HEK293T (cell line): ENCODE measurements around the gene NME4.

Experiments used
- CTCF ChIA-PET: fragments of 350-600 bp; formaldehyde crosslinking; extraction: SDS; loops from one replicate; lab custom pipeline; 2021; ENCODE audit warnings: antibody characterized with exemption, inconsistent platforms; lab: Yijun Ruan, JAX
- POLR2A ChIA-PET: fragments of 350-600 bp; formaldehyde crosslinking; extraction: SDS; loops from one replicate; lab custom pipeline; 2020; ENCODE audit warnings: antibody characterized with exemption, inconsistent platforms; lab: Yijun Ruan, JAX
- DNase-seq: peaks from one replicate; pipeline ENCODE4 v3.0.0; 2012; ENCODE audit warnings: mixed read lengths; ENCODE audit errors: extremely low spot score
- ARNT ChIP-seq: fragments of 450-650 bp; IDR thresholded peaks from 2 replicates; pipeline ENCODE4 v1.6.1; 2017; ENCODE audit warnings: mild to moderate bottlenecking
- BHLHE40 ChIP-seq: fragments of 450-650 bp; IDR thresholded peaks from 2 replicates; pipeline ENCODE4 v1.6.1; 2016; ENCODE audit warnings: mild to moderate bottlenecking, moderate library complexity, borderline replicate concordance
- CTBP1 ChIP-seq: fragments of 450-650 bp; IDR thresholded peaks from 2 replicates; pipeline ENCODE4 v1.6.1; 2016; ENCODE audit warnings: borderline replicate concordance
- ELF4 ChIP-seq: fragments of 450-650 bp; IDR thresholded peaks from 2 replicates; pipeline ENCODE4 v1.6.1; 2017; ENCODE audit warnings: antibody characterized with exemption
- FOXA1 ChIP-seq: fragments of 450-650 bp; IDR thresholded peaks from 2 replicates; pipeline ENCODE4 v1.6.1; 2016; ENCODE audit warnings: mild to moderate bottlenecking
- FOXK2 ChIP-seq: fragments of 450-650 bp; IDR thresholded peaks from 2 replicates; pipeline ENCODE4 v1.6.1; 2016; ENCODE audit warnings: mild to moderate bottlenecking
- FOXM1 ChIP-seq: fragments of 450-650 bp; IDR thresholded peaks from 2 replicates; pipeline ENCODE4 v1.6.1; 2017; ENCODE audit warnings: mild to moderate bottlenecking, borderline replicate concordance
- HDGF ChIP-seq: fragments of 450-650 bp; IDR thresholded peaks from 2 replicates; pipeline ENCODE4 v1.6.1; 2017; ENCODE audit warnings: antibody characterized with exemption, borderline replicate concordance
- L3MBTL2 ChIP-seq: fragments of 450-650 bp; conservative IDR thresholded peaks from 2 replicates; pipeline ENCODE4 v1.6.1; 2016; ENCODE audit warnings: mild to moderate bottlenecking
- LEF1 ChIP-seq: fragments of 450-650 bp; IDR thresholded peaks from 2 replicates; pipeline ENCODE4 v1.6.1; 2017; ENCODE audit warnings: mild to moderate bottlenecking, borderline replicate concordance
- NFRKB ChIP-seq: fragments of 450-650 bp; IDR thresholded peaks from 2 replicates; pipeline ENCODE4 v1.6.1; 2016; ENCODE audit warnings: mild to moderate bottlenecking, moderate library complexity
- SP1 ChIP-seq: fragments of 450-650 bp; IDR thresholded peaks from 2 replicates; pipeline ENCODE4 v1.6.1; 2017
- SUZ12 ChIP-seq: fragments of 450-650 bp; IDR thresholded peaks from 2 replicates; pipeline ENCODE4 v1.6.1; 2016; ENCODE audit warnings: mild to moderate bottlenecking
- TARDBP ChIP-seq: fragments of 450-650 bp; IDR thresholded peaks from 2 replicates; pipeline ENCODE4 v1.6.1; 2016
- ZNF384 ChIP-seq: fragments of 450-650 bp; IDR thresholded peaks from 2 replicates; pipeline ENCODE4 v1.6.1; 2016
- TF ChIP-seq, protein P1 (sequence below): fragments of 450-650 bp; IDR thresholded peaks from 2 replicates; pipeline ENCODE4 v1.6.1; 2016

The NME4 gene

DNA sequence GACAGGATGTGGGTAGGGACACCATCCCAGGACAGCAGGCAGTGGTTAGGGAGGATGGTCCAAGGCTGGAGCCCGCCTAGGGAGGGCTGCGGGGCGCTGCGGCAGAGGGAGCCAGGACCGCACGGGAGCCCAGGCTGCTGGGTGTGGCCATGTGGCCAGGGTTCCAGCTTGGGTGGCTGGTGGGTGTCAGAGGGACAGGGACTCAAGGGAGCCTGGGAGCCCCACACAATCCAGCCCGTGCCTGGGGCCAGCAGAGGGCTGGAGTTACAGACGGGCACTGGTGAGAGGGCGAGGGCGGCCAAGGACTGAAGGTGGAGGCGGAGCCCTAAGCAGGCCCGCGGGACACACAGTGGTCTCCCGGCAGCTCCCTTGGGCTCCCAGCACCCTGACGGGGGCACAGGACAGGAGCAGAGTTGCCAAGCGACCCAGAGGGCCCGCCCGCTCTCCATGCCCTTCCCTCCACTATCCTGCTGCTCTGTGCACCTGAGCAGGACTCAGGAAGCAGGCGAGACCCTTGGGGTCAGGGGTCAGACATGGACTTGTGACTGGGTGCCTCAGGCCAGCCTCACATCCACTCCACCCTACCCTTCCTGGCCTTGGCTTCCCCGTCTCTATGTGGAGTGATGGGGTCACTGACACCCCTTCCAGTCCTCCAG is 33.8 kb upstream of the NME4 start:
- POLR2A ChIA-PET = no interaction called here

DNA sequence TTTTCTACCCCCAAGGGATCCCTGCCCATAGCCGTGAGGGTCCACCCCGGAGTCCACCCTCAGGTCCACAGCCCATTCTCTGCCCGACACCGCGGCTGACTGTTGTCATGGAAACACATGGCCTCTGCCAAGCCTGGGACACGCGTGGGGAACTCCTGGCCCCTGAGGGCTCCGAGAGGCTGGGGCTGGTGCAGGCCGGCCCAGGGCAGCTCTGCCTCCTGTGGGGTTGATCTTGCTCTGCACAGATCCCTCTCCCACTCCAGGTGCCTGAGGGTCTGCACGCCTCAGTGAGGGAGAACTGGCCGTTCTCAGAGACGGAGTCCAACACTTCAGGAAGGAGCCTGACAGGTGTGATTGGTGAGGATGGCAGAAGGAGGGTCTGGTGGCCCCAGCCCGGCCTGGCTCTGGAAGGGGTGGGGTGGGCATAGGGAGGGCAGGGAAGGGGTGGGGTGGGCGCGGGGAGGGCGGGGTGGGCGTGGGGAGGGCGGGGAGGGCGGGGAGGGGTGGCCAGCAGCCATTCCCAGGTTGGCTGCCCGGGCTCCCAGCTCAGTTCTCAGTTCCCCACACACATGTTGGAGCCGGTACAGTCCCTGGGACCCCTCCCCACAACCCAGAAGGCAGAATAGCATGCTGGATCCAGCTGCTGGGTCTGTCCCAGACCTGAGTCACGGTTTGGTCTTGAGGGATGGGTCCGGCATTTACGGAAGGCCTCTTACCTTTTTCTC is 33.1 kb upstream of the NME4 start:
- TF ChIP-seq TARDBP = no peak
- no peak for TF ChIP-seq L3MBTL2
- no peak for TF ChIP-seq ELF4
- TF ChIP-seq FOXK2 = no peak
- ChIA-PET CTCF (no interaction called here), POLR2A (no interaction called here)
- no peak for DNase-seq

More for the DNA sequence above, 33.8 kb upstream of the NME4 start:
- CTCF ChIA-PET = interaction anchor here (0.9 to 1.0 kb wide), 2 partner anchors 128 to 259 kb away, joined by 3 read pairs; no protein-coding TSS in a partner anchor
- DNase-seq = no peak
- TF ChIP-seq NFRKB (no peak), FOXM1 (no peak), CTBP1 (no peak), BHLHE40 (no peak), L3MBTL2 (no peak), TARDBP (no peak), HDGF (no peak), LEF1 (no peak), ARNT (no peak), ZNF384 (no peak), FOXK2 (no peak), FOXA1 (no peak), SUZ12 (no peak), ELF4 (no peak), SP1 (no peak)
- TF ChIP-seq, protein P1, sequence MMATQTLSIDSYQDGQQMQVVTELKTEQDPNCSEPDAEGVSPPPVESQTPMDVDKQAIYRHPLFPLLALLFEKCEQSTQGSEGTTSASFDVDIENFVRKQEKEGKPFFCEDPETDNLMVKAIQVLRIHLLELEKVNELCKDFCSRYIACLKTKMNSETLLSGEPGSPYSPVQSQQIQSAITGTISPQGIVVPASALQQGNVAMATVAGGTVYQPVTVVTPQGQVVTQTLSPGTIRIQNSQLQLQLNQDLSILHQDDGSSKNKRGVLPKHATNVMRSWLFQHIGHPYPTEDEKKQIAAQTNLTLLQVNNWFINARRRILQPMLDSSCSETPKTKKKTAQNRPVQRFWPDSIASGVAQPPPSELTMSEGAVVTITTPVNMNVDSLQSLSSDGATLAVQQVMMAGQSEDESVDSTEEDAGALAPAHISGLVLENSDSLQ = no peak

DNA sequence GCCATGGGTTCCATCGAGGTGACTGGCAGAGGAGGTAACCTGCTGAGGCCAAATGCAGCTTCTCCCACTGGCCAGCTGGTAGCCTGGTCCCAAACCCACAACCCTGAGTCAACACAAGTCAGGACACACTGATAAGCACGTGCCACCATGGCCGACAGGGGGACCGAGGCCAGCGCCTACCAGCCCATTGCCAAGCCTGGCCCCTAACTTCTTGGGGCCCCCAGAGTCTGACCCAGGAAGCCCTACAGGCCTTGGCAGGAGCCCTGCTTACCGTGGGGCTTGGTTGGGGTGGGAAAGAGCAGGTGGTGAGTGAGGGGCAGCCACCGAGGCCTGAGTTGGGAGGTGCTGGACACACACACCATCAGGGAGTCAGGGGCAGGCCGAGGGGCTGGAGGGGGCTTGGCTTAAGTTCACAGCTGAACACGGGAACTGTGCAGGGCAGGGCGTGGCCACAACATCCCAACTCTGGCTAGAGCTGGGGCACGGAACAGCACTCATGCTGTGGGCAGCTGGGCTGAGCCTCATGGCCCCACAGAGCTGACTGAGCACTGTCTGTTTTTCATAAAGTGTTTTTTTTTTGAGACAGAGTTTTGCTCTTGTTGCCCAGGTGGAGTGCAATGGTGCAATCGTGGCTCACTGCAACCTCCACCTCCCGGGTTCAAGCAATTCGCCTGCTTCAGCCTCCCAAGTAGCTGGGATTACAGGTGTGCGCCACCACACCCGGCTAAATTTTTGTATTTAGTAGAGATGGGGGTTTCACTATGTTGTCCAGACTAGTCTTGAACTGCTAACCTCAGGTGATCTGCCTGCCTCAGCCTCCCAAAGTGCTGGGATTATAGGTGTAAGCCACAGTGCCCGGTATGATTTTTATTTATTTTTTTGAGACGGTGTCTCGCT is 32.2 kb upstream of the NME4 start:
- TF ChIP-seq SUZ12 = no peak
- no peak for TF ChIP-seq TARDBP
- no peak for TF ChIP-seq ARNT
- no peak for TF ChIP-seq HDGF
- TF ChIP-seq L3MBTL2 = no peak
- TF ChIP-seq, protein P1 = no peak
- TF ChIP-seq BHLHE40 = no peak
- TF ChIP-seq ELF4 = no peak
- ChIA-PET CTCF (interaction anchor here (0.6 kb wide), 1 partner anchor 294 kb away, joined by 4 read pairs; no protein-coding TSS in a partner anchor), POLR2A (no interaction called here)
- DNase-seq = no peak

DNA sequence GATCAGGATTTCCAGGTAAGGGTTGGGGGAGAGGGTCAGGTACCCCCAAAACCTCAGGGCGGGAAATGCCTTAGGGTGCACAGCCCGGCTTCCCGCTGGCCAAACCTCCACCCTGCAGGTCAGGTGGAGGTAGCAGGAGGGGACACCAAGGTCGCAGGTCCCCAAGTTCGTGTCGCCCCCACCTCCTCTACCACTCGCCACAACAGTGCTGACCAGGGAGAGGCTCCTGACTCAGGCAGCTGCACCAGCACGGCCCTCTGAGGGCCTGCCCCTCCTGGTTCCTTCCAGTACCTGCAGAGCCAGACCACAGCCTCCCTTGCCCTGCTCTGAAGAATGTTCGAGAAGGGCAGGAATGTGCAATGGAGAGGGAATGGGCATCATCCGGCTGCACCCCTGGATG is 30.5 kb upstream of the NME4 start:
- TF ChIP-seq FOXK2 (no peak), HDGF (no peak), LEF1 (no peak), TARDBP (no peak), ARNT (no peak), L3MBTL2 (no peak), BHLHE40 (no peak), ZNF384 (no peak), NFRKB (no peak), SUZ12 (no peak), FOXM1 (no peak), SP1 (no peak), ELF4 (no peak), CTBP1 (no peak), FOXA1 (no peak)
- TF ChIP-seq, protein P1 = no peak
- no peak for DNase-seq
- ChIA-PET CTCF (no interaction called here), POLR2A (no interaction called here)

DNA sequence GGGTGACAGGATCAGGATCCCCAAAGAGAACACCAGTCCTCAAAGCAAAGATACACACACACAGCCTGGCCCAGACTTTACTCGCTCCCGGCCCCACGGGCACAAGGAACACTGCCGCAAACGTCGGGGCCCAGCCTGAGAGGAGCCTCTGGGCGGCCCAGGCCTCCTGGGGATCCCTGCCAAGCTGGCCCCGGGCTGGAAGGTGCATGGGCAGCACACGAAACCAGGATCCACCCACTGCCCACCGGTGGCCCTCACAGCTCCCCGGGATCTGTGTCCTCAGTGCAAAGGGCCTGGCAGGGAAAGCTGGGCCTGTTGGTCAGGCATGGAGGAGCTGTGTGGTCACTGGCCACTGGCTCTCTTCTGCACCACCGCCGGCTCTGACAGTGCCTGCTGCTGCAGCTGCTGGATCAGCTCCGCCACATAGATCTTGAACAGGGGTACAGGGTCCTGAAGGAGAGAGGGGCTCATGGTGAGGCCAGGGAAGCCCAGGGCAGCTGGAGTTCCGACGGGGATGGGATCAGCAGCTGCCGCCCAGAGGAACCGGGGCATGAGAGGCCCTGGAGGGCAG is 29.6 kb upstream of the NME4 start:
- ChIA-PET CTCF (no interaction called here), POLR2A (no interaction called here)
- TF ChIP-seq FOXM1 = no peak
- no peak for TF ChIP-seq TARDBP
- no peak for TF ChIP-seq NFRKB
- no peak for TF ChIP-seq HDGF
- TF ChIP-seq L3MBTL2 = no peak
- no peak for TF ChIP-seq SP1
- TF ChIP-seq, protein P1 = no peak
- TF ChIP-seq CTBP1 = no peak
- no peak for DNase-seq
